A673 (cell line): ENCODE results near the gene EXOC4. TPM values are rescaled to one million over a fixed set of nuclear protein-coding genes. Genes with fewer than 3 reads are reported as not detected.

ENCODE experiments used
- BruUV-seq: library from RNA; stranded (reverse); fragments of 400-500 nt; replicated peaks from 2 replicates; lab custom pipeline; 2021; lab: Mats Ljungman, UMichigan
- CTCF ChIA-PET: fragments of 300-600 bp; sonication (Branson Sonifier 250); formaldehyde crosslinking; loops from one replicate; lab custom pipeline; 2022; ENCODE audit warnings: antibody characterized with exemption; lab: Charles Lee
- POLR2A ChIA-PET: fragments of 300-600 bp; sonication (Branson Sonifier 250); formaldehyde crosslinking; loops from one replicate; lab custom pipeline; 2022; ENCODE audit warnings: antibody characterized with exemption; ENCODE audit not compliant: low non-redundant PET; lab: Charles Lee
- DNase-seq: peaks from one replicate; pipeline ENCODE4 v3.0.0-alpha.2; 2015; ENCODE audit warnings: low spot score
- H3K27ac ChIP-seq: fragments of 200-600 bp; sonication (generic); 2 replicates; pipeline ENCODE4 v1.5.1; 2016; ENCODE audit warnings: mixed run types, low read depth, mild to moderate bottlenecking, mixed read lengths, antibody characterized with exemption, low read length; ENCODE audit not compliant: poor library complexity, severe bottlenecking
- H3K27me3 ChIP-seq: fragments of 200-600 bp; sonication (generic); replicated peaks from 2 replicates; pipeline ENCODE4 v1.6.1; 2017; ENCODE audit warnings: mixed run types, low read depth, mild to moderate bottlenecking, mixed read lengths, antibody characterized with exemption, low read length; ENCODE audit not compliant: insufficient read depth, poor library complexity
- H3K36me3 ChIP-seq: fragments of 200-600 bp; sonication (generic); 2 replicates; pipeline ENCODE4 v1.6.1; 2016; ENCODE audit warnings: mixed run types, mild to moderate bottlenecking, mixed read lengths, antibody characterized with exemption, low read length; ENCODE audit not compliant: insufficient read depth, poor library complexity, severe bottlenecking
- H3K4me1 ChIP-seq: fragments of 200-600 bp; sonication (generic); 2 replicates; pipeline ENCODE4 v1.6.1; 2017; ENCODE audit warnings: mixed run types, mild to moderate bottlenecking, mixed read lengths, antibody characterized with exemption, low read length; ENCODE audit not compliant: insufficient read depth, poor library complexity, severe bottlenecking
- H3K4me3 ChIP-seq: fragments of 200-600 bp; sonication (generic); 2 replicates; pipeline ENCODE4 v1.5.1; 2016; ENCODE audit warnings: low read depth, mixed run types, mild to moderate bottlenecking, mixed read lengths, low read length; ENCODE audit not compliant: poor library complexity, severe bottlenecking
- H3K9me3 ChIP-seq: fragments of 200-600 bp; sonication (generic); 2 replicates; pipeline ENCODE4 v1.6.1; 2016; ENCODE audit warnings: mixed run types, low read depth, mild to moderate bottlenecking, mixed read lengths, antibody characterized with exemption, low read length; ENCODE audit not compliant: poor library complexity, severe bottlenecking
- EZH2 ChIP-seq: fragments of 200-600 bp; sonication (generic); IDR thresholded peaks from 2 replicates; pipeline ENCODE4 v1.6.1; 2017; ENCODE audit warnings: borderline replicate concordance, low read depth, mild to moderate bottlenecking, mixed read lengths, antibody characterized with exemption, low read length; ENCODE audit not compliant: poor library complexity, severe bottlenecking
- intact Hi-C: fragments of 100-400 bp; cut with micrococcal nuclease; formaldehyde crosslinking; loops from one replicate; pipeline ENCODE4 v1.10.0; 2022; ENCODE audit not compliant: unreplicated experiment
- total RNA-seq: library from RNA; stranded (reverse); gene quantifications from 2 replicates; pipeline ENCODE4 v1.2.3, GENCODE V29; 2021
- TF ChIP-seq, protein P1 (sequence below): fragments of 300-800, 200-600 bp; sonication (generic); conservative IDR thresholded peaks from 2 replicates; pipeline ENCODE4 v1.5.1; 2017; ENCODE audit warnings: low read depth, mild to moderate bottlenecking, antibody characterized with exemption, low read length, moderate library complexity, mixed read lengths

Gene EXOC4
- total RNA-seq, 1 experiment from 2014 or later: 66.1 TPM

DNA sequence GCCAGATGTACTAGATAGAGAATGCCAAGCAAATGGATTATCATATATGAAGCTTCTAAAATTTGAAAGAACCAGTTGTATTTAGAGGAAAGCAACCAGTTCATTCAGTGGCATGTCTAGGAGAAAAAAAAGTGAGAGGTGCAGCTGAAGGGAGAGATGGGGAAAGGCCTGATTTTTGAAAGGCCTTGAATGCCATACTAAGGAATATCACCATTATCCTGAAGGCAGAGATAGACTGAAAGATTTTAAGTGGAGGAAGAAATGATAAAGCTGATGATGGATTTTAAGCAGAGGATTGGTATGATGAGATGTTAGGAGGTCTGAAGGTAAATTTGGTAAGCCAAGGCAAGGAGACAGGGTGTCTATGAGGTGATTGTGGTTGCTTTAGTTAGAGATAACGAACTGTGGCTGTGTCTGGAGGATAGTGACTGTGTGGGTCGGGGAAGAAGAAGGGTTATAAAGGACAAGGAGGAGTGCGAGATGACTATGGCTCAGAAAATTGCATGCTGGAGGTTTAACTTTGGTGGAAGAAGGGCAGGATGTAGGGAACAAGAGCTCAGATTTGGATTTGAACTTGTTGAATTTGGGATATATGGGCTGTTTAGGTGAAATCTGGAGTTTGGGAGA lies 330.8 kb downstream of the EXOC4 start:
- H3K36me3 ChIP-seq: no peaks in the 10 kb centered on the region
- DNase-seq: no peak
- ChIA-PET CTCF (no interaction called here), POLR2A (interaction anchor here (0.6 kb wide), 1 partner anchor 17 kb away, joined by 4 read pairs; no protein-coding TSS in a partner anchor)
- TF ChIP-seq, protein P1, sequence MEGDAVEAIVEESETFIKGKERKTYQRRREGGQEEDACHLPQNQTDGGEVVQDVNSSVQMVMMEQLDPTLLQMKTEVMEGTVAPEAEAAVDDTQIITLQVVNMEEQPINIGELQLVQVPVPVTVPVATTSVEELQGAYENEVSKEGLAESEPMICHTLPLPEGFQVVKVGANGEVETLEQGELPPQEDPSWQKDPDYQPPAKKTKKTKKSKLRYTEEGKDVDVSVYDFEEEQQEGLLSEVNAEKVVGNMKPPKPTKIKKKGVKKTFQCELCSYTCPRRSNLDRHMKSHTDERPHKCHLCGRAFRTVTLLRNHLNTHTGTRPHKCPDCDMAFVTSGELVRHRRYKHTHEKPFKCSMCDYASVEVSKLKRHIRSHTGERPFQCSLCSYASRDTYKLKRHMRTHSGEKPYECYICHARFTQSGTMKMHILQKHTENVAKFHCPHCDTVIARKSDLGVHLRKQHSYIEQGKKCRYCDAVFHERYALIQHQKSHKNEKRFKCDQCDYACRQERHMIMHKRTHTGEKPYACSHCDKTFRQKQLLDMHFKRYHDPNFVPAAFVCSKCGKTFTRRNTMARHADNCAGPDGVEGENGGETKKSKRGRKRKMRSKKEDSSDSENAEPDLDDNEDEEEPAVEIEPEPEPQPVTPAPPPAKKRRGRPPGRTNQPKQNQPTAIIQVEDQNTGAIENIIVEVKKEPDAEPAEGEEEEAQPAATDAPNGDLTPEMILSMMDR: no peak
- TF ChIP-seq EZH2: no peak
- H3K27ac ChIP-seq: no peak overlapping the region
- no peak overlapping the region for H3K4me3 ChIP-seq
- no peaks in the 10 kb centered on the region for H3K9me3 ChIP-seq
- H3K4me1 ChIP-seq: peaks cover 5% of the 10 kb centered on the region
- BruUV-seq: no TSS peak
- intact Hi-C loops: no loop called here
- H3K27me3 ChIP-seq: no peaks in the 10 kb centered on the region

GRCh38 chr7:133584956-133585668 lies 332.2 kb downstream of the EXOC4 start:
- POLR2A ChIA-PET: no interaction called here

GRCh38 chr7:133586253-133586652 lies 333.4 kb downstream of the EXOC4 start:
- DNase-seq: no peak
- peaks cover 5% of the 10 kb centered on the region for H3K4me1 ChIP-seq
- H3K27ac ChIP-seq: no peak overlapping the region
- CTCF ChIA-PET: no interaction called here
- H3K4me3 ChIP-seq: no peak overlapping the region
- BruUV-seq: no TSS peak
- no peaks in the 10 kb centered on the region for H3K27me3 ChIP-seq
- no peak for TF ChIP-seq EZH2
- TF ChIP-seq, protein P1: no peak
- intact Hi-C loops: no loop called here
- no peaks in the 10 kb centered on the region for H3K9me3 ChIP-seq
- POLR2A ChIA-PET: no interaction called here
- H3K36me3 ChIP-seq: no peaks in the 10 kb centered on the region

More at GRCh38 chr7:133584956-133585668, 332.2 kb downstream of the EXOC4 start:
- no peaks in the 10 kb centered on the region for H3K27me3 ChIP-seq
- BruUV-seq: no TSS peak
- H3K27ac ChIP-seq: no peak overlapping the region
- DNase-seq: no peak
- intact Hi-C loops: no loop called here
- no peak for TF ChIP-seq EZH2
- TF ChIP-seq, protein P1: no peak
- no peaks in the 10 kb centered on the region for H3K36me3 ChIP-seq
- CTCF ChIA-PET: no interaction called here
- no peak overlapping the region for H3K4me3 ChIP-seq
- H3K4me1 ChIP-seq: peaks cover 5% of the 10 kb centered on the region
- no peaks in the 10 kb centered on the region for H3K9me3 ChIP-seq
